PC-3 (cell line): Measurements from ENCODE around the gene PACSIN2. TPM values are rescaled to one million over a fixed set of nuclear protein-coding genes. Genes with fewer than 3 reads are reported as not detected.

Experiments
- ATAC-seq: fragments of 200-7000 bp; cut with Tn5 transposase; 2 replicates; pipeline ENCODE4 v1.9.1; 2020; ENCODE audit warnings: mild to moderate bottlenecking, moderate library complexity
- BruUV-seq: library from RNA; stranded (reverse); fragments of 400-500 nt; replicated peaks from 2 replicates; lab custom pipeline; 2021; lab: Mats Ljungman, UMichigan
- CTCF ChIA-PET: fragments of 300-600 bp; sonication (Branson Sonifier 250); formaldehyde crosslinking; loops from one replicate; lab custom pipeline; 2022; ENCODE audit warnings: antibody characterized with exemption; lab: Charles Lee
- POLR2A ChIA-PET: fragments of 300-600 bp; sonication (Branson Sonifier 250); formaldehyde crosslinking; loops from one replicate; lab custom pipeline; 2022; ENCODE audit warnings: antibody characterized with exemption; ENCODE audit not compliant: unreplicated experiment; lab: Charles Lee
- DNase-seq: peaks from one replicate; pipeline ENCODE4 v3.0.0-alpha.2; 2015
- H2AFZ ChIP-seq: fragments of 300-600 bp; sonication (generic); 2 replicates; pipeline ENCODE4 v1.6.0; 2016; ENCODE audit warnings: antibody characterized with exemption, low read length
- H3F3A ChIP-seq: fragments of 300-600 bp; sonication (generic); one replicate; pipeline ENCODE4 v1.6.0; 2017; ENCODE audit warnings: antibody characterized with exemption, low read length, control low read depth, mild to moderate bottlenecking; ENCODE audit not compliant: unreplicated experiment
- H3K27ac ChIP-seq: fragments of 300-600 bp; sonication (generic); 2 replicates; pipeline ENCODE4 v1.5.1; 2016; ENCODE audit warnings: mild to moderate bottlenecking, low read length
- H3K27me3 ChIP-seq: fragments of 300-600 bp; sonication (generic); 2 replicates; pipeline ENCODE4 v1.6.1; 2016; ENCODE audit warnings: low read length, mixed read lengths
- H3K36me3 ChIP-seq: fragments of 300-600 bp; sonication (generic); 2 replicates; pipeline ENCODE4 v1.6.1; 2016; ENCODE audit warnings: low read depth, mixed run types, low read length, mixed read lengths
- H3K4me1 ChIP-seq: fragments of 300-600 bp; sonication (generic); 2 replicates; pipeline ENCODE4 v1.5.1; 2016; ENCODE audit warnings: low read length; ENCODE audit not compliant: insufficient read depth
- H3K4me2 ChIP-seq: fragments of 300-600 bp; sonication (generic); 2 replicates; pipeline ENCODE4 v1.6.0; 2016; ENCODE audit warnings: low read length
- H3K4me3 ChIP-seq: fragments of 300-600 bp; sonication (generic); 2 replicates; pipeline ENCODE4 v1.5.1; 2016; ENCODE audit warnings: mild to moderate bottlenecking, low read length, mixed read lengths
- H3K79me2 ChIP-seq: fragments of 300-600 bp; sonication (generic); 2 replicates; pipeline ENCODE4 v1.6.1; 2017; ENCODE audit warnings: low read length, mixed read lengths
- H3K9ac ChIP-seq: fragments of 300-600 bp; sonication (generic); 2 replicates; pipeline ENCODE4 v1.6.0; 2016; ENCODE audit warnings: mild to moderate bottlenecking, low read length
- H3K9me2 ChIP-seq: fragments of 300-600 bp; sonication (generic); replicated peaks from 2 replicates; pipeline ENCODE4 v1.6.1; 2016; ENCODE audit warnings: mixed run types, low read length, mixed read lengths
- H3K9me3 ChIP-seq: fragments of 300-600 bp; sonication (generic); 2 replicates; pipeline ENCODE4 v1.6.1; 2016; ENCODE audit warnings: low read length, mixed read lengths
- H4K20me1 ChIP-seq: fragments of 300-600 bp; sonication (generic); 2 replicates; pipeline ENCODE4 v1.6.1; 2016; ENCODE audit warnings: low read length, mixed read lengths
- CTCF ChIP-seq: fragments of 300-600 bp; sonication (generic); conservative IDR thresholded peaks from 2 replicates; pipeline ENCODE4 v1.5.1; 2017; ENCODE audit warnings: antibody characterized with exemption, low read depth, mild to moderate bottlenecking, low read length
- EZH2 ChIP-seq: fragments of 300-600 bp; sonication (generic); IDR thresholded peaks from one replicate; pipeline ENCODE4 v1.6.1; 2017; ENCODE audit warnings: antibody characterized with exemption, mild to moderate bottlenecking, low read length; ENCODE audit not compliant: unreplicated experiment
- EZH2phosphoT487 ChIP-seq: fragments of 300-600 bp; sonication (generic); IDR thresholded peaks from 2 replicates; pipeline ENCODE4 v1.6.1; 2018; ENCODE audit warnings: mild to moderate bottlenecking, antibody characterized with exemption, low read length, borderline replicate concordance
- intact Hi-C: fragments of 100-400 bp; cut with micrococcal nuclease; formaldehyde crosslinking; loops from 2 replicates; pipeline ENCODE4 v1.9.0; 2023
- total RNA-seq: library from RNA; depleted of rRNA; stranded (reverse); fragments of >200 nt; gene quantifications from 2 replicates; pipeline ENCODE4 v1.2.3, GENCODE V29; 2014

Gene PACSIN2
- total RNA-seq, 1 experiment from 2014 or later: 25.7 TPM

GRCh38 chr22:42991010-42991651, 23.8 kb downstream of the PACSIN2 start:
- Histone ChIP-seq H3K27ac (peak overlapping the region; percentile 33; the same call in 1 of the 2 replicates), H3K9ac (no peak overlapping the region), H3K36me3 (no peaks in the 10 kb centered on the region), H3K9me3 (no peaks in the 10 kb centered on the region), H4K20me1 (no peaks in the 10 kb centered on the region; the same call in 1 of the 2 replicates), H3K4me2 (peak overlapping the region; percentile 26), H3K4me1 (peaks cover 41% of the 10 kb centered on the region), H2AFZ (no peak overlapping the region), H3K9me2 (no peaks in the 10 kb centered on the region), H3K4me3 (no peak overlapping the region), H3K79me2 (peaks cover 77% of the 10 kb centered on the region), H3K27me3 (no peaks in the 10 kb centered on the region), H3F3A (no peaks in the 10 kb centered on the region)
- intact Hi-C loops: no loop called here
- TF ChIP-seq EZH2 (no peak), CTCF (no peak), EZH2phosphoT487 (no peak)
- CTCF ChIA-PET: interaction anchor here (0.6 kb wide), 1 partner anchor 99 kb away, joined by 3 read pairs; no protein-coding TSS in a partner anchor
- peak; percentile 50 for DNase-seq
- peak; percentile 6; the same call in 1 of the 2 replicates for ATAC-seq
- no TSS peak for BruUV-seq
- POLR2A ChIA-PET: interaction anchor here (0.6 kb wide), 1 partner anchor 122 kb away, joined by 3 read pairs; no protein-coding TSS in a partner anchor

GRCh38 chr22:42990131-42990838, 24.7 kb downstream of the PACSIN2 start:
- no peak overlapping the region for H3K9ac ChIP-seq
- peak; percentile 78 for ATAC-seq

More at GRCh38 chr22:42990131-42990838, 24.7 kb downstream of the PACSIN2 start:
- H3K9me3 ChIP-seq: no peaks in the 10 kb centered on the region
- peak overlapping the region; percentile 26 for H3K4me2 ChIP-seq
- ChIA-PET CTCF (interaction anchor here (0.6 to 1.2 kb wide), 6 partner anchors 43 to 532 kb away, joined by 3 to 9 read pairs (median 4); no protein-coding TSS in a partner anchor), POLR2A (no interaction called here)
- H3K27ac ChIP-seq: peak overlapping the region; percentile 33; the same call in 1 of the 2 replicates
- no peak overlapping the region for H2AFZ ChIP-seq
- no TSS peak for BruUV-seq
- H3K27me3 ChIP-seq: no peaks in the 10 kb centered on the region
- peaks cover 83% of the 10 kb centered on the region for H3K79me2 ChIP-seq
- peaks cover 33% of the 10 kb centered on the region for H3K4me1 ChIP-seq
- no peaks in the 10 kb centered on the region for H3F3A ChIP-seq
- no peaks in the 10 kb centered on the region for H3K36me3 ChIP-seq
- no peaks in the 10 kb centered on the region; the same call in 1 of the 2 replicates for H4K20me1 ChIP-seq
- peak; percentile 86 for DNase-seq
- no peaks in the 10 kb centered on the region for H3K9me2 ChIP-seq
- intact Hi-C loops: loop anchor here (1.0 kb wide), 1 partner anchor 44 kb away; no protein-coding TSS in a partner anchor
- H3K4me3 ChIP-seq: no peak overlapping the region
- no peak for TF ChIP-seq EZH2
- TF ChIP-seq CTCF: peak; percentile 58
